HG02610 (cell line): ENCODE data around the gene TPRN.
"Not testable (repeated sequence)": the region's sequence is repeated elsewhere in the genome, so short reads cannot be mapped to it uniquely, and the experiment has no call there.

ENCODE experiments used
- ATAC-seq: cut with Tn5 transposase; IDR thresholded peaks from one replicate; pipeline ENCODE4 v1.9.1; 2021; ENCODE audit warnings: mild to moderate bottlenecking, moderate library complexity; ENCODE audit not compliant: unreplicated experiment

Gene TPRN, protein sequence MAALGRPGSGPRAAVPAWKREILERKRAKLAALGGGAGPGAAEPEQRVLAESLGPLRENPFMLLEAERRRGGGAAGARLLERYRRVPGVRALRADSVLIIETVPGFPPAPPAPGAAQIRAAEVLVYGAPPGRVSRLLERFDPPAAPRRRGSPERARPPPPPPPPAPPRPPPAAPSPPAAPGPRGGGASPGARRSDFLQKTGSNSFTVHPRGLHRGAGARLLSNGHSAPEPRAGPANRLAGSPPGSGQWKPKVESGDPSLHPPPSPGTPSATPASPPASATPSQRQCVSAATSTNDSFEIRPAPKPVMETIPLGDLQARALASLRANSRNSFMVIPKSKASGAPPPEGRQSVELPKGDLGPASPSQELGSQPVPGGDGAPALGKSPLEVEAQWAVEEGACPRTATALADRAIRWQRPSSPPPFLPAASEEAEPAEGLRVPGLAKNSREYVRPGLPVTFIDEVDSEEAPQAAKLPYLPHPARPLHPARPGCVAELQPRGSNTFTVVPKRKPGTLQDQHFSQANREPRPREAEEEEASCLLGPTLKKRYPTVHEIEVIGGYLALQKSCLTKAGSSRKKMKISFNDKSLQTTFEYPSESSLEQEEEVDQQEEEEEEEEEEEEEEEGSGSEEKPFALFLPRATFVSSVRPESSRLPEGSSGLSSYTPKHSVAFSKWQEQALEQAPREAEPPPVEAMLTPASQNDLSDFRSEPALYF

DNA sequence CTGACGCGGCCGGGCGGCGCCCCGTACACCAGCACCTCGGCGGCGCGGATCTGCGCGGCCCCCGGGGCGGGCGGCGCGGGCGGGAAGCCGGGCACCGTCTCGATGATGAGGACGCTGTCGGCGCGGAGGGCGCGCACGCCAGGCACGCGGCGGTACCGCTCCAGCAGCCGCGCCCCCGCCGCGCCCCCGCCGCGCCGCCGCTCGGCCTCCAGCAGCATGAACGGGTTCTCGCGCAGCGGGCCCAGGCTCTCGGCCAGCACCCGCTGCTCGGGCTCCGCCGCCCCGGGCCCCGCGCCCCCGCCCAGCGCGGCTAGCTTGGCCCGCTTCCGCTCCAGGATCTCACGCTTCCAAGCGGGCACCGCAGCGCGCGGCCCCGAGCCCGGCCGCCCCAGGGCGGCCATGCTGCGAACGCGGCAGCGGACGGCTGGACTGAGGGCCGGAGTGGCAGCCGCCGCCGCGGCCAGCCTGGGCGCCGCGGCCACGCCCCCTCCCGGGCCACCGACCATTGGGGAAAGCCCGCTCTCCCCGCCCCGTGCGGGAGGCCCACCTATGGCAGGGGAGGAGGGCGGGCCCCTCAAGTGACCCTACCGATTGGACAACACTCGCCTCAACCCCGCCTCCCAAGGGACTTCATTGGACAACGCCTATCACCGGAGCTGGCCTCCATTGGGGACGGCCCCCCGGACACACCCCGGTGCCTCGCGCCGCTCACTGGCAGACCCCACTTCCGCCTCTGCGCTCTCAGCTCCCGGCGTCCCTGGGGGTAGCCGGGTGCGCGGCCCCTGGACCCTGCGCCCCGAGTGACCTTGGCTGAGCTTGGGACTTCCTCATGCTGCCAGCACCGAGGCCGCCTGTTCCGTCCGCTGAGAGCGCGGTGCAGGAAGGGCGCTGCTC, at the start of gene TPRN:
Gene TPRN (minus strand): TSS at position 431 of the 894 bp plus-strand sequence. CDS start 30 bp downstream, at position 401.
- ATAC-seq: peak; percentile 86

DNA sequence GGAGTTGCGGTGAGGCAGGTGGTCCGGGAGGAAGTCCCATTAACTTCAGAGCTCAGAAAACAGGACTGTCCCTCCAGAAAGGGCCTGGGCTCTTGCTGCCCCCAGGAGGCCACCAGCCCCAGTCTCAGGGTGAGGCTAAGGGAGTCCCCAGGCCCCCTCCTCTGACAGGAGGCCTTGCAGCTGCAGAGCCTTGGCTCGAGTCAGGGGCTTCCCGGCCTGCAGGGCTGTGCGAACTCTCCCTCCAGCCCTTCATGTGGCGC, 47.3 kb upstream of the TPRN start:
- no peak for ATAC-seq

DNA sequence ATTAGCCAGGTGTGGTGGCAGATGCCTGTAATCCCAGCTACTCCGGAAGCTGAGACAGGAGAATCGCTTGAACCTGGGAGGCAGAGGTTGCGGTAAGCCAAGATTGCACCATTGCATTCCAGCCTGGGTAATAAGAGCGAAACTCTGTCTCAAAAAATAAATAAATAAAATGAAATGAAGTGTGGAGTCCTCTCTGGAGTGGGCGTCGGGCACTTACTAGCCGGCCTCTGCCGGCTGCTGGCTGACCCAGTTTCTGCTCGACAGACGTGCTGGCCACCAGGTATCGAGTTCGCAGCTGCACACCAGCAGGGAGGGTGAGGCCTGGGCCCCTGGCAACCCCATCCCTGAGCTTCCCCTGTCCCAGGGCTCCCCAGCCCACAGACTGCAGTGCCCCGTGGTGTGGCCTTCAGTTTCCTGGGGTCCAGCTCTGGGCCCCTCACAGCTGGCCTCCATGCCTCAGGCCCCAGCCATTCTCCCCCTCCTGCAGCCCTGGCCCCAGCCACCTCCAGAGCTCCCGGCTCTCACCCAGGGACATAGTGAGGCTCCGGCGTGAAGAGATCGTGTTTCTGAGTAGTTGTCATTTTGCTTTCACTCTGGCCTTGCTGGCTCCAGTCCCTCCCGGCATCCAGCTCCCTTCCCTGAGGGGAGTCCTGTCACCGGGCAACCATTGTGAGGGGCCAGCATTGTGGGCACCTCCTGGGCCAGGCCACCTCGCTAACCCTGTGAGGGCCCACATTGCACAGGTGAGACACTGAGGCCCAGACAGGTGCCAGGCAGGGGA, 46.8 kb upstream of the TPRN start:
- ATAC-seq: no peak

DNA sequence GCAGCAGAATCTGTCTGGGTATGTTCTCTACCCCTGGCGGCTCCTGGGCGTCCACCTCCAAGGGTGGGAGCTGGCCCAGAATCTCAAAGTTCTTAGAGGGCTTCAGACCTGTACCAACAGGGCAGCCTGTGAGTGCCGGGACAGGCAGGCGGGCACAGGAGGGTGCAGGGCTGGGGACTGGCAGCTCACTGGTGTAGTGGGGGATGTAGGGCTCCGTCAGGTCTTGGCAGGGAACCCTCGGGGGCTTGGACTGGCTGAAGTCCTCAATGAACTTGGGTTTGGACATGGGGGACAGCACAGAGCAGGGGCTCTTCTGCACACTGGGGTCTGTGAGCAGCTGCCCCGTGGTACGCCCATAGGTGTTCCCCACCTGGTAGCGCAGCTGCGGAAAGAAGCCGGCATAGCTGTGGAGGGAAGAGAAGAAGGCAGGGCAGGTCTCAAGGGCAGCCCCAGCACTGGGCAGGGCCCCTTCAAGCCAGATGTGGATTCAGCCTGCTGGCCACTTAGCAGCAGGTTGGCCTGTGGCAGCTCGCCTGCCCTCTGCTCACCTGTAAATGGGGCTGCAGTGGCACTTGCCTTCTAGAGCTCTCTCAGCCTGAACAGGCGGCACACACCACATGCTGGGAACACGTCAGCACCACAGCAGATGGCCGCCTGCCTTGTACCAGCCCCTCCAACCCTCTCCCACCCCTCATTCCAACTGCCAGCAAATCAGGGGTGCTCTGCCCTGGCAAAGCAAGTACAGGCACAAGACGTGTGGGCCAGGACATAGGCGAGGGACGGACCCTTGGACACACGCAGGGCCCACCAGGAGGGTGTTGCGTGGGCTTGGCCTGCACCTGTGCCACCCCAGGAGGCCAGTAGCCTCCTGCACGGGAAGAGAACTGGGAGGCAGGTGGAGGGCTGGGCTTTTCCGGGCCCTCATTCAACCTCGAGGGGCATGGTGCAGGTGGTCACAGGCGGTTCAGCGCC, 45.2 kb upstream of the TPRN start:
- no peak for ATAC-seq

DNA sequence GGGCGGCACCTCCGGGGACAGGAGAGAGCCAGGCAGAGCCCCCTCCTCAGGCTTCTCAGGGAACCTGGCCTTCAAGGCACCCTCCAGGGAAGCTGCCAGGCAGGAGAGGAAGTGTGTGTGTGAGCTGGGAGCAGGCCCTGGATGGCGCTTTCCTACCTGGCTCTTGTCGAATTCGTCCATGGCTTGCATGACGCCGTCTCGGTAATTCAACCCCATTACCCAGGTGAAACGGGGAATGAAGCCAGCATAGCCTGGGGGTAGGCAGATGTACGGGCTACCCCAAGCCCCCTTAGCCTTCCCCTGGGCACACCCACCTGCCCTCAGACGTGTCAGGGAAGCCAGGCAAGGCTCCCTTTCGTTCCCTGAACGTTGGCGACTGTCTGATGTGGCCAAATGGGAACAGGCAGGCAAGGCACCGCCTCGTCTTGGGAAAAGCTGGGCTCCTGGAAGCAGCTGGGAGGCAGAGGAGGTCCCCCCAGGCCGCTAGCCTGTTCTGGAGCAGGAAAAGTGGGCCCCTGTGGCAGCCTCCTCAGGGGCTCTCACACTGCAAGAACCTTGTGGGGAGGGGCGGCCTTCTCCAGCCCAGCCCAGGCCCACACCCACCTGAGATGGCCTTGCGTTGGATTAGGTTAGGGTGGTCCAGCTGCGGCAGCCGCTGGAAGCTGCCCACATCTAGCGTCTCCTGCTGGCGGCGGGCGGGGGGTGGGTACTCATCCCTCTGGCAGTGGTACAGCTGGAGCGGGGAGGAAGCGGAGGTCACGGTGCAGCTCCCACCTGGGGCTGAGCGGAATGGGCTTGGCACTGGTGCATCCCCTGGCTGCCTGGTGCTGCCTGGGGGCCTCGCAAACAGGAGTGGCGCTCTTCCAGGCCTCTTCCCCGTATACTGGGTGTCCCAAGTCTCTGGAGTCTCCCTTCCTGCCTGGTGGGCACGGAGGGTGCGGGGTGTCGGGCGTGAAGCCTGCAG, 44.2 kb upstream of the TPRN start:
- no peak for ATAC-seq

DNA sequence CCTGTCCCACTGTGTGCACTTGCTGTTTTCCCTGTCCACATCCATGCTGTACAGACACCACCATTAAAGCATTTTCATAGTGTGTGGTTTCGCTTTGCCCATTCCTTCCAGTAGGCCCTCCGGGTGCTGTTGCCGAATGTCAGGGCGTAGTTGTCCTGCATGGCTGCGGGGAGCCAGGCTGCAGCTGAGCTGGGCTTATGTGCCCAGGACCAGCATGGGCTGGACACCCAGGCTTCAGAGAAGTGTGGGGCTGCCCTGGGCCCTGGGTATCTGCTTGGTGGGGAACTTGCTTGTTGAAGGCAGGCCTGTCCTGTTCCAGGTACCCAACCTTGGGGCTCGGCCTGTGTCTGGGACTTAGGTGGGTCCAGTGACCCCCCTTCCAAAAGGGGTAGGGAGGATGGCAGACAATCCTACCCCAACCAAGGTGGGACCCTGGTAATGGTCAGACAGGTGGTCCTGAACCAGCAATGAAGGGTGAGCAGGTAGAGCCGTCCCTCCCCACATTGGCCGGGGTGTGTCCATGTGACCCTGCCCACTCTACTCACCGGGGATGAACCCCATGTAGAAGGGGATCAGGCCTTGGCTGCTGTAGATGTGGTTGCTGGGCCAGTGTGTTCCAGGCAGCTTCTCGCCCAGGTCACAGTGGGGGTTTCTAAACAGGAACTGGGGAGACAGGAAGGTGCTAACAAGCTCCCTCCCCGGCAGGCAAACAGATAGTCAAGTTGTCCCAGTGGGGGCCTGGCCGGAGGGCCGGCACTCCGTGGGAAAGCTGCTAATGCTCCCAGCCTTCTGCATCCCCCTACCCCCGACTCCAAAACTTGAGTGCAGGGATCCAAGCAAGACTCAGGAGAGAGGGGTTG, 43.3 kb upstream of the TPRN start:
- no peak for ATAC-seq

DNA sequence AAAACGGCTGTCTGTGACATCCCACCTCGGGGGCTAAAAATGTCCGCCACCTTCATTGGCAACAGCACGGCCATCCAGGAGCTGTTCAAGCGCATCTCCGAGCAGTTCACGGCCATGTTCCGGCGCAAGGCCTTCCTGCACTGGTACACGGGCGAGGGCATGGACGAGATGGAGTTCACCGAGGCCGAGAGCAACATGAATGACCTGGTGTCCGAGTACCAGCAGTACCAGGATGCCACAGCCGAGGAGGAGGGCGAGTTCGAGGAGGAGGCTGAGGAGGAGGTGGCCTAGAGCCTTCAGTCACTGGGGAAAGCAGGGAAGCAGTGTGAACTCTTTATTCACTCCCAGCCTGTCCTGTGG, 42.7 kb upstream of the TPRN start:
- not testable (repeated sequence) for ATAC-seq

DNA sequence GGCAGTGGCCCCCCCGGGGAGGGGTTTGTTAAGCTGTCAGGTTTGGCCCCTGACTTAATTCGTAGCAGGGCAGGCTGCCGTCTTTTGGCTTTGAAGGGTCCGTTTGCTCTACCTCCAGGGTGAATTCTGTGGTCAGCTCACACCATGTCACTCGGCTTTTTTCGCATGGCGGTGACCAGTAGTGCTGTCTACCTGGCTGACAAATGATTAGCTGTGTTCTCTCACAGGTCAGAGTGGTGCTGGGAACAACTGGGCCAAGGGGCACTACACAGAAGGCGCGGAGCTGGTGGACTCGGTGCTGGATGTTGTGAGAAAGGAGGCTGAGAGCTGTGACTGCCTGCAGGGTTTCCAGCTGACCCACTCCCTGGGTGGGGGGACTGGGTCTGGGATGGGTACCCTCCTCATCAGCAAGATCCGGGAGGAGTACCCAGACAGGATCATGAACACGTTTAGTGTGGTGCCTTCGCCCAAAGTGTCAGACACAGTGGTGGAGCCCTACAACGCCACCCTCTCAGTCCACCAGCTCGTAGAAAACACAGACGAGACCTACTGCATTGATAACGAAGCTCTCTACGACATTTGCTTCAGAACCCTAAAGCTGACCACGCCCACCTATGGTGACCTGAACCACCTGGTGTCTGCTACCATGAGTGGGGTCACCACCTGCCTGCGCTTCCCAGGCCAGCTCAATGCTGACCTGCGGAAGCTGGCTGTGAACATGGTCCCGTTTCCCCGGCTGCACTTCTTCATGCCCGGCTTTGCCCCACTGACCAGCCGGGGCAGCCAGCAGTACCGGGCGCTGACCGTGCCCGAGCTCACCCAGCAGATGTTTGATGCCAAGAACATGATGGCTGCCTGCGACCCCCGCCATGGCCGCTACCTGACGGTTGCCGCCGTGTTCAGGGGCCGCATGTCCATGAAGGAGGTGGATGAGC, 42.0 kb upstream of the TPRN start:
- no peak for ATAC-seq

DNA sequence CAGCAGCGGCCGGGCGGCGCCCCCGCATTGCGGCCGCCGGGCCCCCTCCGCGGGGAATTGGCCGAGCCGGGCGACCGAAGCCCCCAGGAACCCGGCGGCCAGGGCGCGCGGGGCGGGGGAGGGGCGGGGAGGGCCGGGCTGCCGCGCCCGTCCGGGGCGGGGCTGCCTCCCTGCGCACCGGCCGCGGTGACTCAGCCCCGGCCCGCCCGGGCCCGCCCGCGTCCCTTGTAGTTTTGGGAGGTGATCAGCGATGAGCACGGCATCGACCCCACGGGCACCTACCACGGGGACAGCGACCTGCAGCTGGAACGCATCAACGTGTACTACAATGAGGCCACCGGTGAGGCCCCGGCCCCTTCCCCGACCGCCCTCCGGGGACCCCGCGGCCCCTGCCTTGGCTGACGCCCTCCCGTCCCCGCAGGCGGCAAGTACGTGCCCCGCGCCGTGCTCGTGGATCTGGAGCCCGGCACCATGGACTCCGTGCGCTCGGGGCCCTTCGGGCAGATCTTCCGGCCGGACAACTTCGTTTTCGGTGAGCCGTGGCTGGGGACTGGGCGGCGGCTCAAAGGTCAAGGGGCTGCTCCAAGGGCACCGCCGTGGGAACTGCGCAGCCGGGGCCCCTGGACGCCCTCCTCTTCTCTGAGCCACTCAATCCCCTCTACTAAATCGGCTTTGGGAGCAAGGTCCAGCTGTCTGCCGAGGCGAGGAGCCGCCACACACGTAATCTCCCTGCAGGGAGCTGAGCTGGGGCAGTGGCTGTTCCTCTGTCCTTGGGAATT, 41.1 kb upstream of the TPRN start:
- ATAC-seq: peak; percentile 4

DNA sequence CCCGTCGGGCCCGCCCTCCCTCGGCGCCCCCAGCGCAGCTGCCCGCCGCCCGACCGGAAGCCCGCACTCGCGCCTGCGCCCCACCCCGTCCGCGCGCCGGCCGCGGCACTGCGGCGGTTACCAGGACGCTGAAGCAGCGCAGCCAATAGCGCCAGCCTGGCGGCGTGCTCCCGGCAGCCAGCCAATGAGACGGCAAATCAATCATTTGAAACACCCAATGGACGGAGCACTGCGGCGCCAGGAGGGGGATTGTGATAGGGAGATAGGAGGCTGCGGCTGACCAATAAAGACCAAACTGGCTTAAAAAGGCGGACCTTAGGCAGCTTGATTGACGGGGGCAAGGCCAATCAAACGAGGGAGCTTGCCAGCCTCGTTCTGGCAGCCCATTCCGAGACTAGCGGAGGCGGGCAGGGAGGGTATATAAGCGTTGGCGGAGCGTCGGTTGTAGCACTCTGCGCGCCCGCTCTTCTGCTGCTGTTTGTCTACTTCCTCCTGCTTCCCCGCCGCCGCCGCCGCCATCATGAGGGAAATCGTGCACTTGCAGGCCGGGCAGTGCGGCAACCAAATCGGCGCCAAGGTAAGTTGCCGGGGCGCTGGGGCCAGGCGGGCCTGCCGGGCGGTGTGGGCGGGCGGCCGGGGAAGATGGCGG, 40.4 kb upstream of the TPRN start, which contains the start of gene TUBB4B:
Gene TUBB4B (plus strand): TSS at position 447 of the 649 bp plus-strand sequence. CDS start 74 bp downstream, at position 521.
- peak; percentile 77 for ATAC-seq

DNA sequence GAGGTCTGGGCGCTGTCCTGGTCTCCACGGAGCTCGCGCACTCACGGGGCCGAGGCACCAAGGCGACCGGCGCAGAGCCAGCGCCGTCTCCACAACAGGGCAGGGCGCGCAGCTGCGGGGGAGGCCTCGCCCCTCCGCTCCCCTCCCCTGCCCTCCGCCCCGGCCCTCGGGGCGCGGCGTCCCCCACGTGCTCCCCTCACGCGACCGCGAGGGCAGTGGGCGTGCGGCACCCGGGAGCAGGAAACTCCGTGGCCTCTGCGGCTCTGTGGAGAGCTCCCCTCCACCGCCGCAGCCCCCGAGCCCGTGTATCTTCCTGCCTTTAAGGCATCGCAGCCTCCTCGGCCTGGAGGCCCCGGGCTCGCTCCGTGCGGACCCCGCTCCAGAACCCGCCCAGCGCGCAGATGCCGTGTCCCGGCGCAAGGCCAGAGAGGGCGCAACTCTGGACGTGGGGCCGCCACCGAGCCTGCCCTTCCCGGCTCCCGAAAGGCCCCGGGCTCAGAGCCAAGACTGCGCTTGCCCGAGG, 39.8 kb upstream of the TPRN start:
- ATAC-seq: peak; percentile 21

DNA sequence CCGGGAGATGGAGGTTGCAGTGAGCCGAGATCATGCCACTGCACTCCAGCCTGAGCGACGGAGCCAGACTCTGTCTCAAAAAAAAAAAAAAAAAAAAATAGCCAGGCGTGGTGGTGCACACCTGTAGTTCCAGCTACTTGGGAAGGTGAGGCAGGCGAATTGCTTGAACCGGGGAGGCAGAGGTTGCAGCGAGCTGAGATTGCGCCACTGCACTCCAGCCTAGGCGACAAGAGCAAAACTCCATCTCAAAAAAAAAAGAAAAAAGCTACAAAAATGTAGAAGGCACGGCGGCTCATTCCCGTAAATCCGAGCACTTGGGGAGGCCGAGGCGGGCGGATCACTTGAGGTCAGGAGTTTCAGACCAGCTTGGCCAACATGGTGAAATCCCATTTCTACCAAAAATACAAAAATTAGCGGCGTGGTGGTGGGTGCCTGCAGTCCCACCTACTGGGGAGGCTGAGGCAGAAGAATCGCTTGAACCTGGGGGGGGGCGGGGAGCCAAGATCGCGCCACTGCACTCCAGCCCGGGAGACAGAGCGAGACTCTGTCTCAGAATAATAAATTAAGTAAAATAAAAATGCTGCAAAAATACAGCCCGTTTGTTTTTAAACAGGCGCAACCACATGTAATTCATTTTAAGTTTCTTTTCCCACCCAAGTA, 39.1 kb upstream of the TPRN start:
- not testable (repeated sequence) for ATAC-seq

DNA sequence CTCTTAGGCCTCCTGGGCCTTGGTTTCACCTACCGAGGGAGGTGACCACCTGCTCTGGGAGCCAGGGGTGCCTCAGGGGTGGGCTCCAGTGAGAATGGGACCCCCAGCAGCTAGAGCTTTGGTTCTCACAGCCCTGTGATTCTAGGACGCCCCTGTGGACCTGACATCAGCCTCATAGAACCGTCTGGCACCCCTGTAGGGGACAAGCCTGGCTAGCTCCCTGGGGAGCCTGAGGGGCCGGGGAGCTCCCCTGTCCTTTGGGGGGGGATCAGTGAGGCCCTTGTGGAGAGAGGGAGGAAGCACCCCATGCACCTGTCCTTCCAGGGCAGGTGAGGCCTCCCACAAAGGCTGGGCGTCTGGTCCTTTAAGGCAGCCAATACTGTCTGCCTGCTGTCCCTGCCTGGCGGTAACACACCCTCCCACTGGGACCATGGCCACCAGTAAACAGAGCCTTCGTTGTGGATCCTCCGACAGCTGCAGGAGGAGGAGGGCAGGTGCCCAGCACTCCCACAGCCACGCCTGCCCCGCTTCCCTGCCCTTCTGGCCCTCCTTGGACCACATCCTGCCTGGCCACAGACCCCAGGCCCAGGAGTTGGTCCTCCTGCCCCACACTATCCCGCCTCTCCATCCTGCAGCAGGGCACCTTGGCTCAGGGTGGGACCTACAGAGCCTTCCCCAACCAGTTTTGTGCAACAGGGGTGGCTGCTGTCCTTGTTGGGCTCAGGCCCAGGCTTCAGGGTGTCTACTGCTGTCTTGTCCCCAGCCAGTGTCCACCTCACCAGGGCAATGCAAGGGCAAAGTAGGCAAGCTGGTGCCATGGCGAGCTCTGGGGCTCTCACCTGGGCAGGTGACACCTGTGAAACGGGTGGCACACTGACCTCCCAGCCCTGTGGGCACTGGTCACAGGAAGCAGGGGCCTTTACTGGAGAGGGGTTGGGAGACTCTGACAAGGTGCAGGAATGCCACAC, 37.5 kb upstream of the TPRN start:
- ATAC-seq: no peak
